MM.1S (cell line): Measurements from ENCODE around the gene ZBTB1.

Source experiments
- DNase-seq: peaks from one replicate; pipeline ENCODE4 v3.0.0-alpha.2; 2015
- H2AFZ ChIP-seq: fragments of 300-600 bp; sonication (generic); 2 replicates; pipeline ENCODE4 v1.6.0; 2016; ENCODE audit warnings: antibody characterized with exemption, low read length
- H3F3A ChIP-seq: fragments of 300-600 bp; sonication (generic); 2 replicates; pipeline ENCODE4 v1.6.1; 2016; ENCODE audit warnings: mild to moderate bottlenecking, antibody characterized with exemption, low read length, moderate library complexity, mixed read lengths; ENCODE audit not compliant: insufficient read depth
- H3K27ac ChIP-seq: fragments of 300-600 bp; sonication (generic); 2 replicates; pipeline ENCODE4 v1.5.1; 2016; ENCODE audit warnings: mild to moderate bottlenecking, low read length
- H3K27me3 ChIP-seq: fragments of 300-600 bp; sonication (generic); replicated peaks from 2 replicates; pipeline ENCODE4 v1.6.0; 2016; ENCODE audit warnings: low read length; ENCODE audit not compliant: insufficient read depth
- H3K36me3 ChIP-seq: fragments of 300-600 bp; sonication (generic); replicated peaks from 2 replicates; pipeline ENCODE4 v1.6.1; 2016; ENCODE audit warnings: mild to moderate bottlenecking, low read length, mixed read lengths; ENCODE audit not compliant: insufficient read depth
- H3K4me1 ChIP-seq: fragments of 300-600 bp; sonication (generic); 2 replicates; pipeline ENCODE4 v1.6.1; 2016; ENCODE audit warnings: low read length, mixed read lengths
- H3K4me2 ChIP-seq: fragments of 300-600 bp; sonication (generic); 2 replicates; pipeline ENCODE4 v1.6.0; 2016; ENCODE audit warnings: low read depth, low read length
- H3K4me3 ChIP-seq: fragments of 300-600 bp; sonication (generic); 2 replicates; pipeline ENCODE4 v1.5.1; 2016; ENCODE audit warnings: low read length, mixed read lengths
- H3K79me2 ChIP-seq: fragments of 300-600 bp; sonication (generic); 2 replicates; pipeline ENCODE4 v1.6.1; 2016; ENCODE audit warnings: mixed run types, low read length, mixed read lengths
- H3K9ac ChIP-seq: fragments of 300-600 bp; sonication (generic); 2 replicates; pipeline ENCODE4 v1.6.1; 2016; ENCODE audit warnings: low read length, mixed read lengths
- H3K9me2 ChIP-seq: fragments of 300-600 bp; sonication (generic); replicated peaks from 2 replicates; pipeline ENCODE4 v1.6.1; 2016; ENCODE audit warnings: mild to moderate bottlenecking, low read length, mixed read lengths; ENCODE audit not compliant: insufficient read depth
- H3K9me3 ChIP-seq: fragments of 300-600 bp; sonication (generic); replicated peaks from 2 replicates; pipeline ENCODE4 v1.6.1; 2016; ENCODE audit warnings: mild to moderate bottlenecking, low read length, mixed read lengths; ENCODE audit not compliant: insufficient read depth
- H4K20me1 ChIP-seq: fragments of 300-600 bp; sonication (generic); 2 replicates; pipeline ENCODE4 v1.6.1; 2016; ENCODE audit warnings: mild to moderate bottlenecking, low read length, moderate library complexity, mixed read lengths; ENCODE audit not compliant: insufficient read depth
- CTCF ChIP-seq: fragments of 300-600 bp; sonication (generic); IDR thresholded peaks from 2 replicates; pipeline ENCODE4 v1.5.1; 2016; ENCODE audit warnings: antibody characterized with exemption, low read length, mixed read lengths
- EZH2 ChIP-seq: fragments of 300-600 bp; sonication (generic); optimal IDR thresholded peaks from 2 replicates; pipeline ENCODE3; 2017; ENCODE audit warnings: low read depth, mild to moderate bottlenecking, antibody characterized with exemption, low read length, mixed read lengths
- EZH2phosphoT487 ChIP-seq: fragments of 300-600 bp; sonication (generic); IDR thresholded peaks from 2 replicates; pipeline ENCODE4 v1.6.1; 2018; ENCODE audit warnings: antibody characterized with exemption, low read length

ZBTB1 gene

GRCh38 chr14:64463195-64463594 lies 41.4 kb upstream of the ZBTB1 start:
- peaks cover 8% of the 10 kb centered on the region; the same call in 1 of the 2 replicates for H3K4me1 ChIP-seq
- peaks cover 14% of the 10 kb centered on the region for H3F3A ChIP-seq
- no peak overlapping the region for H3K27ac ChIP-seq
- H3K27me3 ChIP-seq: no peaks in the 10 kb centered on the region
- no peak overlapping the region for H3K9ac ChIP-seq
- no peaks in the 10 kb centered on the region for H4K20me1 ChIP-seq
- H3K36me3 ChIP-seq: no peaks in the 10 kb centered on the region
- no peak overlapping the region for H3K4me3 ChIP-seq
- H3K4me2 ChIP-seq: no peak overlapping the region
- H3K9me2 ChIP-seq: no peaks in the 10 kb centered on the region
- DNase-seq: no peak
- no peaks in the 10 kb centered on the region for H3K79me2 ChIP-seq
- TF ChIP-seq EZH2 (no peak), EZH2phosphoT487 (no peak), CTCF (no peak)
- H2AFZ ChIP-seq: no peak overlapping the region
- no peaks in the 10 kb centered on the region for H3K9me3 ChIP-seq

GRCh38 chr14:64463873-64464272 lies 40.7 kb upstream of the ZBTB1 start:
- Histone ChIP-seq H4K20me1 (no peaks in the 10 kb centered on the region), H3K9me2 (no peaks in the 10 kb centered on the region), H3K9me3 (no peaks in the 10 kb centered on the region), H3K27ac (no peak overlapping the region), H3K4me2 (no peak overlapping the region; the same call in 1 of the 2 replicates), H3K79me2 (no peaks in the 10 kb centered on the region), H3K36me3 (no peaks in the 10 kb centered on the region), H3F3A (peaks cover 14% of the 10 kb centered on the region), H3K9ac (no peak overlapping the region), H3K4me3 (no peak overlapping the region), H3K4me1 (peaks cover 8% of the 10 kb centered on the region; the same call in 1 of the 2 replicates), H3K27me3 (no peaks in the 10 kb centered on the region), H2AFZ (no peak overlapping the region)
- DNase-seq: no peak
- TF ChIP-seq CTCF (no peak), EZH2 (no peak), EZH2phosphoT487 (no peak)

GRCh38 chr14:64464651-64465050 lies 39.9 kb upstream of the ZBTB1 start:
- no peaks in the 10 kb centered on the region for H3K9me2 ChIP-seq
- H3K4me3 ChIP-seq: peak overlapping the region; percentile 67
- H3K79me2 ChIP-seq: no peaks in the 10 kb centered on the region
- no peaks in the 10 kb centered on the region for H3K27me3 ChIP-seq
- H4K20me1 ChIP-seq: no peaks in the 10 kb centered on the region
- H3K36me3 ChIP-seq: no peaks in the 10 kb centered on the region
- H3K27ac ChIP-seq: peak overlapping the region; percentile 41; the same call in 1 of the 2 replicates
- no peaks in the 10 kb centered on the region for H3K9me3 ChIP-seq
- H3K4me2 ChIP-seq: peak overlapping the region; percentile 85
- no peak for DNase-seq
- peaks cover 14% of the 10 kb centered on the region for H3F3A ChIP-seq
- peak overlapping the region; percentile 65 for H2AFZ ChIP-seq
- peaks cover 8% of the 10 kb centered on the region; the same call in 1 of the 2 replicates for H3K4me1 ChIP-seq
- no peak for TF ChIP-seq EZH2
- no peak for TF ChIP-seq CTCF
- TF ChIP-seq EZH2phosphoT487: no peak
- peak overlapping the region; percentile 33; the same call in 1 of the 2 replicates for H3K9ac ChIP-seq
